ENCODE measurements around the gene TUT1.

GRCh38 chr11:62538470-62539237, 52.7 kb downstream of the TUT1 start:
- TF ChIP-seq CTCF (IDR thresholded peaks at IDR 0.05) (no peak), REST (IDR thresholded peaks at IDR 0.05; ENCODE audit: insufficient read depth in 1 of 2, low read depth in 2 of 2, low read length in 1 of 2) (no peak), POLR2AphosphoS5 (IDR thresholded peaks at IDR 0.05; ENCODE audit: low read depth, low read length) (0 out of 2 replicates have a peak, but pooled peaks have one; percentile 1)

Measured in Panc1 (cell line).